HUES6 (cell line): ENCODE data around the gene RNF2.
"Not testable (repeated sequence)": the region's sequence is repeated elsewhere in the genome, so short reads cannot be mapped to it uniquely, and the experiment has no call there.

Experiments
- H3K27ac ChIP-seq: 2 replicates; pipeline ENCODE4 v1.7.0; 2013; ENCODE audit warnings: low read depth, mild to moderate bottlenecking, low read length, inconsistent platforms
- H3K27me3 ChIP-seq: 2 replicates; pipeline ENCODE4 v1.6.1; 2013; ENCODE audit warnings: low read length; ENCODE audit not compliant: control insufficient read depth, insufficient read depth
- H3K36me3 ChIP-seq: 2 replicates; pipeline ENCODE4 v1.6.1; 2013; ENCODE audit warnings: low read length; ENCODE audit not compliant: control insufficient read depth, insufficient read depth
- H3K4me1 ChIP-seq: 2 replicates; pipeline ENCODE4 v1.6.1; 2013; ENCODE audit warnings: low read length; ENCODE audit not compliant: control insufficient read depth, insufficient read depth
- H3K4me3 ChIP-seq: 2 replicates; pipeline ENCODE4 v1.5.1; 2013; ENCODE audit warnings: low read depth, low read length
- H3K9ac ChIP-seq: one replicate; pipeline ENCODE4 v1.6.1; 2013; ENCODE audit warnings: mild to moderate bottlenecking, low read length
- H3K9me3 ChIP-seq: 2 replicates; pipeline ENCODE4 v1.6.1; 2013; ENCODE audit warnings: low read depth, low read length; ENCODE audit not compliant: control insufficient read depth, insufficient read depth

The RNF2 gene

GRCh38 chr1:185050823-185051451, 5.6 kb downstream of the RNF2 start:
- Histone ChIP-seq H3K4me1 (peaks cover 22% of the 10 kb centered on the region), H3K27me3 (no peaks in the 10 kb centered on the region), H3K27ac (no peak overlapping the region), H3K36me3 (no peaks in the 10 kb centered on the region), H3K9ac (no peak overlapping the region), H3K9me3 (peaks cover 2% of the 10 kb centered on the region; the same call in 1 of the 2 replicates), H3K4me3 (no peak overlapping the region)

- Histone ChIP-seq H3K4me3 (no peak overlapping the region), H3K9ac (no peak overlapping the region), H3K9me3 (peaks cover 2% of the 10 kb centered on the region; the same call in 1 of the 2 replicates), H3K27me3 (no peaks in the 10 kb centered on the region), H3K36me3 (no peaks in the 10 kb centered on the region), H3K27ac (no peak overlapping the region), H3K4me1 (peaks cover 13% of the 10 kb centered on the region)
These were observed 7.8 kb downstream of the RNF2 start for GRCh38 chr1:185053204-185053603.

GRCh38 chr1:185054365-185055060, 9.2 kb downstream of the RNF2 start:
- Histone ChIP-seq H3K36me3 (no peaks in the 10 kb centered on the region), H3K4me3 (no peak overlapping the region), H3K27me3 (no peaks in the 10 kb centered on the region), H3K27ac (no peak overlapping the region), H3K9me3 (peaks cover 2% of the 10 kb centered on the region; the same call in 1 of the 2 replicates), H3K4me1 (peaks cover 11% of the 10 kb centered on the region; the same call in 1 of the 2 replicates), H3K9ac (no peak overlapping the region)

GRCh38 chr1:185058110-185058509, 12.8 kb downstream of the RNF2 start:
- H3K27ac ChIP-seq = no peak overlapping the region
- H3K4me1 ChIP-seq = peaks cover 11% of the 10 kb centered on the region; the same call in 1 of the 2 replicates
- no peaks in the 10 kb centered on the region for H3K27me3 ChIP-seq
- peaks cover 2% of the 10 kb centered on the region; the same call in 1 of the 2 replicates for H3K9me3 ChIP-seq
- H3K9ac ChIP-seq = no peak overlapping the region
- H3K4me3 ChIP-seq = no peak overlapping the region
- no peaks in the 10 kb centered on the region for H3K36me3 ChIP-seq

GRCh38 chr1:185058876-185059275, 13.5 kb downstream of the RNF2 start:
- no peaks in the 10 kb centered on the region for H3K27me3 ChIP-seq
- no peaks in the 10 kb centered on the region; the same call in 1 of the 2 replicates for H3K36me3 ChIP-seq
- H3K4me1 ChIP-seq = peaks cover 11% of the 10 kb centered on the region; the same call in 1 of the 2 replicates
- H3K9me3 ChIP-seq = peaks cover 8% of the 10 kb centered on the region; the same call in 1 of the 2 replicates
- no peak overlapping the region for H3K9ac ChIP-seq
- no peak overlapping the region for H3K27ac ChIP-seq
- H3K4me3 ChIP-seq = no peak overlapping the region

GRCh38 chr1:185059950-185060571, 14.7 kb downstream of the RNF2 start:
- no peaks in the 10 kb centered on the region for H3K27me3 ChIP-seq
- no peak overlapping the region for H3K9ac ChIP-seq
- H3K4me1 ChIP-seq = peaks cover 11% of the 10 kb centered on the region; the same call in 1 of the 2 replicates
- H3K36me3 ChIP-seq = peaks cover 2% of the 10 kb centered on the region; the same call in 1 of the 2 replicates
- H3K9me3 ChIP-seq = peaks cover 14% of the 10 kb centered on the region; the same call in 1 of the 2 replicates
- no peak overlapping the region for H3K4me3 ChIP-seq
- H3K27ac ChIP-seq = no peak overlapping the region

GRCh38 chr1:185062710-185063370, 17.5 kb downstream of the RNF2 start:
- Histone ChIP-seq H3K4me1 (peaks cover 9% of the 10 kb centered on the region; the same call in 1 of the 2 replicates), H3K4me3 (no peak overlapping the region), H3K9me3 (peaks cover 17% of the 10 kb centered on the region; the same call in 1 of the 2 replicates), H3K36me3 (peaks cover 13% of the 10 kb centered on the region), H3K27ac (no peak overlapping the region), H3K9ac (no peak overlapping the region), H3K27me3 (no peaks in the 10 kb centered on the region)

GRCh38 chr1:185063719-185064118, 18.4 kb downstream of the RNF2 start:
- peaks cover 13% of the 10 kb centered on the region for H3K36me3 ChIP-seq
- no peak overlapping the region for H3K4me3 ChIP-seq
- no peak overlapping the region for H3K9ac ChIP-seq
- H3K9me3 ChIP-seq = peaks cover 17% of the 10 kb centered on the region; the same call in 1 of the 2 replicates
- H3K27me3 ChIP-seq = no peaks in the 10 kb centered on the region
- H3K27ac ChIP-seq = no peak overlapping the region
- peaks cover 4% of the 10 kb centered on the region; the same call in 1 of the 2 replicates for H3K4me1 ChIP-seq

GRCh38 chr1:185065006-185065405, 19.6 kb downstream of the RNF2 start:
- not testable (repeated sequence) for H3K27ac ChIP-seq, H3K27me3 ChIP-seq, H3K4me1 ChIP-seq, H3K4me3 ChIP-seq, H3K9ac ChIP-seq
- peaks cover 13% of the 10 kb centered on the region for H3K36me3 ChIP-seq
- H3K9me3 ChIP-seq = peaks cover 17% of the 10 kb centered on the region; the same call in 1 of the 2 replicates

GRCh38 chr1:185066181-185066580, 20.8 kb downstream of the RNF2 start:
- no peak overlapping the region for H3K4me3 ChIP-seq
- peaks cover 15% of the 10 kb centered on the region; the same call in 1 of the 2 replicates for H3K9me3 ChIP-seq
- H3K4me1 ChIP-seq = peaks cover 4% of the 10 kb centered on the region; the same call in 1 of the 2 replicates
- H3K27me3 ChIP-seq = no peaks in the 10 kb centered on the region
- H3K9ac ChIP-seq = no peak overlapping the region
- H3K27ac ChIP-seq = no peak overlapping the region
- peaks cover 13% of the 10 kb centered on the region for H3K36me3 ChIP-seq
